Chondrocyte (in vitro differentiated cells): ENCODE data around the gene RNF115. TPM values are rescaled to one million over a fixed set of nuclear protein-coding genes. Genes with fewer than 3 reads are reported as not detected.
"Not testable (repeated sequence)": the region's sequence is repeated elsewhere in the genome, so short reads cannot be mapped to it uniquely, and the experiment has no call there.

Experiments used
- DNase-seq: peaks from one replicate; pipeline ENCODE4 v3.0.0; 2021; ENCODE audit warnings: mixed read lengths, low spot score
- H3K27ac Mint-ChIP-seq: one replicate; pipeline ENCODE4 v1.8.0; 2021; ENCODE audit warnings: mild to moderate bottlenecking, moderate library complexity, mixed read lengths; ENCODE audit not compliant: unreplicated experiment
- H3K27me3 Mint-ChIP-seq: 2 replicates; pipeline ENCODE4 v1.8.0; 2021; ENCODE audit warnings: low read depth, mixed read lengths
- H3K36me3 Mint-ChIP-seq: 2 replicates; pipeline ENCODE4 v1.8.0; 2021; ENCODE audit warnings: low read depth, mixed read lengths
- H3K4me1 Mint-ChIP-seq: 2 replicates; pipeline ENCODE4 v1.8.0; 2021; ENCODE audit warnings: low read depth, mild to moderate bottlenecking, mixed read lengths
- H3K4me3 Mint-ChIP-seq: one replicate; pipeline ENCODE4 v1.8.0; 2021; ENCODE audit warnings: mild to moderate bottlenecking, moderate library complexity, mixed read lengths; ENCODE audit not compliant: unreplicated experiment
- H3K9me3 Mint-ChIP-seq: 2 replicates; pipeline ENCODE4 v1.8.0; 2021; ENCODE audit warnings: low read depth, mixed read lengths
- total RNA-seq: library from RNA; stranded (reverse); gene quantifications from 3 replicates; pipeline ENCODE4 v1.2.1, GENCODE V29; 2021
- TF ChIP-seq, protein P1 (sequence below): fragments of 200-600 bp; sonication (generic); IDR thresholded peaks from 2 replicates; pipeline ENCODE4 v1.5.0; 2021; ENCODE audit warnings: antibody characterized with exemption, mild to moderate bottlenecking, moderate library complexity

Gene RNF115
- total RNA-seq, 1 donor from 2014 or later = 12.7 TPM

DNA sequence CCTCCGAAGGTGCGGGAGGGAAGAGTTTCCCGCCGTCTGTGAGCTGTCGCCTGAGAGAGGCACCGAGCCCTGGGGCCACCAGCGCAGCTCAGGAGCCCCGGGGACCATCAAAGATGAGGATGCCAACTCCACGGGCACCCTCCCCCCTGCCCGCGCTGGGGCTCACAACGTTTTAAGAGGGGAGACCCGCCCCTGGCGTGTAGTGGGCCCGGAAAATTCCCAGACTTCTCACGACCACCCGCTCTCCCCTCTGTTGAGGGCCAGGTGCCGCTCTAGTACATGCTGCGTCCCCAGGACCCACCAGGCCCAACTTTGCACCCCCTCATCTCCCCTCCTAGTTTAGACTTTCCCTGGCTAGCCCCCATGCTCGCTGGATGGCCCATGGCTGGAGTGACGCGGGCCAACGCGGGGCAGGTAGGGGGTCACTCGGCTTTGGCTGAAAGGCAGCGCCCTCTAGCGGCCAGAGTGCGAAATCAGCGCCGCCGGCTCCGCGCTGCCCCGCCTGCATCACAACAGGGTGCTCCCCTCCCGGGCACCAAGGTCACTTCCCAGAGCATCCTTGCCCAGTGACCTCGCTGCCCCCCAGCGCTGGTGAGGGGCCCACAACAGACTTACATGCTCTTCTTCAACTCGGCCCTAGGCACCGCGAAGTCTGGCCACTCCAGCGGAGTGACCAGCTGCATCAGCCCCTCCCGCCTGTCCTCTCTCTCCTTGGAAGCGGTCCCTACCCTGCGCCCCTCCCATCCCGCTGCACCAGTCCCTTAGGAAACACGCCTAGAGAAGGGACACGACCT, 102.8 kb downstream of the RNF115 start:
- no peak for DNase-seq
- H3K4me1 Mint-ChIP-seq = peaks cover 25% of the 10 kb centered on the region
- H3K36me3 Mint-ChIP-seq = no peaks in the 10 kb centered on the region
- H3K9me3 Mint-ChIP-seq = no peaks in the 10 kb centered on the region
- H3K27me3 Mint-ChIP-seq = no peaks in the 10 kb centered on the region
- no peak overlapping the region for H3K27ac Mint-ChIP-seq
- H3K4me3 Mint-ChIP-seq = peak overlapping the region; percentile 67
- TF ChIP-seq, protein P1, sequence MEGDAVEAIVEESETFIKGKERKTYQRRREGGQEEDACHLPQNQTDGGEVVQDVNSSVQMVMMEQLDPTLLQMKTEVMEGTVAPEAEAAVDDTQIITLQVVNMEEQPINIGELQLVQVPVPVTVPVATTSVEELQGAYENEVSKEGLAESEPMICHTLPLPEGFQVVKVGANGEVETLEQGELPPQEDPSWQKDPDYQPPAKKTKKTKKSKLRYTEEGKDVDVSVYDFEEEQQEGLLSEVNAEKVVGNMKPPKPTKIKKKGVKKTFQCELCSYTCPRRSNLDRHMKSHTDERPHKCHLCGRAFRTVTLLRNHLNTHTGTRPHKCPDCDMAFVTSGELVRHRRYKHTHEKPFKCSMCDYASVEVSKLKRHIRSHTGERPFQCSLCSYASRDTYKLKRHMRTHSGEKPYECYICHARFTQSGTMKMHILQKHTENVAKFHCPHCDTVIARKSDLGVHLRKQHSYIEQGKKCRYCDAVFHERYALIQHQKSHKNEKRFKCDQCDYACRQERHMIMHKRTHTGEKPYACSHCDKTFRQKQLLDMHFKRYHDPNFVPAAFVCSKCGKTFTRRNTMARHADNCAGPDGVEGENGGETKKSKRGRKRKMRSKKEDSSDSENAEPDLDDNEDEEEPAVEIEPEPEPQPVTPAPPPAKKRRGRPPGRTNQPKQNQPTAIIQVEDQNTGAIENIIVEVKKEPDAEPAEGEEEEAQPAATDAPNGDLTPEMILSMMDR = peak; percentile 99

DNA sequence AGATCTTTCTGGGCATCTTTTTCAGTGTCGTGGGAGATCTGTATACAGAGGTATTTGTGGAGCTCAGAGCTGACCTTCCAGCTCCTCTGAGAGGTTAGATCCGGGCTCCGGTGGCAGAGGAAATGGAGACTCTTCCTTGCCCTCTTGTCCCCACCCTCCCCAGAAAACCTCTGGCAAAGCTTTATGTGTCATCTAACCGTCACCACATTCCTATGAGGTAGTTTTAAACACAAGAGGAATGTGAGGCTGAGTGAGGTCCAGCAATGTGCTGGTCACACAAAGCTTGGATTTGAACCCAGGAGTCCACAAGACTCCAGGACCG, 103.4 kb downstream of the RNF115 start:
- no peak overlapping the region for H3K27ac Mint-ChIP-seq

DNA sequence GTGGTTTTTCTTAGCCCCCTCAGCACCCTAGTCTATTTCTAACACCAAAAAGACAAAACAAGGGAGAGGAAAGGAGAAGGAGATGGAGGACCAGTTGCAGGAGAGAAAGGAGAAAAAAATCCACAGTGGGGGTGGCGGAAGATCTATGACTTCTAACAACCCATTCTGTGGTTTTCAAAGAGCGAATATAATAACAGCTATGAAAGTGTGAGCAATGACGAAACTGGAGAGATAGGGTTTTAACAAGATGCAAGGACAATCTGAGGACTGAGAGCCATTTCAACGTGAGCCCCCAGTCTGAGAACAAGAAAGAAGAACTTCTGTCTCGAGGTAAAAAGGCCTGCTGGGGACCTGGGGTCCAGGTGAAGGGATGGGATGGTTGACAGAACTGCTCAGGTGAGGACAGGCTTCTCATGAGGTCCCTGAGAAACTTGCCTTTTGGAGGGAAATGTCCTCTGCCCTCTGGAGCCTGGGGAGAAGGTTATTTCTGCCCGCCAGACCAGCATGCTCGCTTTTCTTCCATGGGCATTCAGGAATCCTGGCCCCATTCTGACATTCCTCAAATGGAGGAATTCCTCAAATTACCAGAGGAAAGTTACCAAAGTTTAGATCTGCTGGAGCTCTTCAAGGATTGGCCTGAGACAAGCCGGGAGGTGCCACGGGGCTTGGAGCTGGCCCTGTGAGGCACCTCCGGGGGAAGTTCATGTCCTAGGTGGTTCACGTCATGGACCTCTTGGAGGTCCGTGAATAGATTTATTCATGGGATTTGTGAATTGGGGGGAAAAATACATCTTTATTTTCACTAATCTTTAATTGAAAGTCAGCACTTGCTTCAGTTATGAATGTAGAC, 104.4 kb downstream of the RNF115 start, which contains the start of gene CD160:
Gene CD160 (plus strand): TSS at position 270 of the 850 bp plus-strand sequence. CDS start 8,829 bp downstream, outside the sequence.
- H3K4me1 Mint-ChIP-seq = peaks cover 25% of the 10 kb centered on the region
- H3K27ac Mint-ChIP-seq = no peak within 1 kb of the TSS
- DNase-seq = no peak
- TF ChIP-seq, protein P1 = no peak
- H3K9me3 Mint-ChIP-seq = no peaks in the 10 kb centered on the region
- H3K4me3 Mint-ChIP-seq = no peak within 1 kb of the TSS
- no peaks in the 10 kb centered on the region for H3K27me3 Mint-ChIP-seq
- H3K36me3 Mint-ChIP-seq = no peaks in the 10 kb centered on the region

More for the DNA sequence above, 103.4 kb downstream of the RNF115 start:
- TF ChIP-seq, protein P1 = no peak
- DNase-seq = no peak
- Mint-ChIP-seq H3K27me3 (no peaks in the 10 kb centered on the region), H3K36me3 (no peaks in the 10 kb centered on the region), H3K4me3 (no peak overlapping the region), H3K4me1 (peaks cover 25% of the 10 kb centered on the region), H3K9me3 (no peaks in the 10 kb centered on the region)

DNA sequence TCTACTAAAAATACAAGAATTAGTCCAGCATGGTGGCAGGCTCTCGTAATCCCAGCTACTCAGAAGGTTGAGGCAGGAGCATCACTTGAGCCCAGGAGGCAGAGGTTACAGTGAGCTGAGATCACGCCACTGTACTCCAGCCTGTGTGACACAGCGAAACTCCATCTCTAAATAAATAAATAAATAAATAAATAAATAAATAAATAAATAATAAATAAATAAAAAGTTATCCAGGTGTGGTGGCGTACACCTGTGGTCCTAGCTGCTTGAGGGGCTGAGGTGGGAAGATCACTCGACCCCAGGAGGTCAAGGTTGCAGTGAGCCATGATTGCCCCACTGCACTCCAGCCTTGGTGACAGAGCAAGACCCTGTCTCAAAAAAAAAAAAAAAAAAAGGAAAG, 105.4 kb downstream of the RNF115 start:
- DNase-seq, H3K9me3 Mint-ChIP-seq, H3K27ac Mint-ChIP-seq, H3K36me3 Mint-ChIP-seq, H3K27me3 Mint-ChIP-seq, H3K4me3 Mint-ChIP-seq: not testable (repeated sequence)
- peaks cover 25% of the 10 kb centered on the region for H3K4me1 Mint-ChIP-seq

DNA sequence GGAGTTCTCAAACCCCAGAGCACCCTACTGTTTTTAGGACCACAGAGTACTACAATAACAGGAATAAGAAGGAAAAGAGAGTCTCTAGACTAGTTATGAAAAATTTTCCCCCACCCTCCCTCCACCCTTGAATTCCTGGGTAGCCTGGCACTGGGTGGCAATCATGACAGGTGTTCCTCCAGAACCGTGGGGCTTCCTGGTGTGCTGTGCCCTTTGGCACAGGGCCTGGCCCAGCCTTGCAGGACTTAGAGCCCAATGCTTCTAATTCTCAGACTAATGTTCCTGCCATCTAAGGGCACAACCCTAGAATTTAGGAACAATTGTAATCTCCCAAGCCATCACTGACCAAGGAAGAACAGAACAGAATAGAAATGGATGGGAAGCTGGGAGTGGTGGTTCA, 106.1 kb downstream of the RNF115 start:
- H3K36me3 Mint-ChIP-seq = no peaks in the 10 kb centered on the region
- no peak overlapping the region for H3K27ac Mint-ChIP-seq
- no peaks in the 10 kb centered on the region for H3K9me3 Mint-ChIP-seq
- no peaks in the 10 kb centered on the region for H3K27me3 Mint-ChIP-seq
- peaks cover 25% of the 10 kb centered on the region for H3K4me1 Mint-ChIP-seq
- DNase-seq = no peak
- TF ChIP-seq, protein P1 = no peak
- no peak overlapping the region for H3K4me3 Mint-ChIP-seq
